ENCODE data around the gene MSH5.
"Not testable (repeated sequence)": the region's sequence is repeated elsewhere in the genome, so short reads cannot be mapped to it uniquely, and the experiment has no call there.

MSH5 gene

GRCh38 chr6:31801031-31801927 lies 61.5 kb downstream of the MSH5 start:
- DNase-seq (ENCODE audit: low spot score): not testable (repeated sequence)

- DNase-seq (ENCODE audit: low spot score): no peak
Measured at GRCh38 chr6:31805939-31806469, 66.2 kb downstream of the MSH5 start.

DNA sequence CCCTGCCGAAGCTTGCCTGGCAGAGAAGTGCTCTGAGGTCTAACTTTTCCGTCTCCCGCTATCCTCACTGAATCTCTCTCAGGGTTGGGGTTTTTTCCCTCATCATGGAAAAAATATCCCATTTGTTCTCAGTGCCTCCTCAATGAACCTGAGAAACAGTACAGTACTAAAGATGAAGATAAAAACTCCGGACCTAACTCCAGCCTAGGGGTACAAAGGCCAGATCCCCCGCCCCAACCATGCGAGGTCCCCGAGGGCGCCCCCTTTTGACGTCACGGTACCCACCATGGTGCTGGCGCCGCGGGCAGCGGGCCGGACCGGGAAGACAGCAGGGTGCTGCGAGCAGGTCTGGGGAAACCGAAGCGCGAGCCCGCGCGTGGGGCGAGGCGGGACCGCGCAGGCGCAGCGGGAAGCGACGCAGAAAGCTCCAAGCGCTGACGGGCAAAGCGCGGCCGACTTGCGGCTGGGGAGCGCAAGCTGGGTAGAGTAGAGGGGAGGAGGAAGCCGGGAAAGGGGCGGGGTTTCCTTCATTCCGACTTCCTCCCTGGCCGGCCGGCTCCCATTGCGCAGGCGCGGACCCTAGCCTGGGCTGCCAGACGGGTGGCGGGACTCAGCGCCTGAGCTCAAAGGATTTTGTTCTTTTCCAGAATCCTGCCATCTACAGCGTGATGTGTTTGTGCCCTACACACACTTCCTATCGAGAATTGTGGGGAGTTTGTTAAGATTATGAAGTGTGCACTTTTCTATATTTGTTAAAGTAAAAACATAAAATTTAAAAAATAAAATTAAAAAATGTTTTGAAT lies 66.9 kb downstream of the MSH5 start, which contains the start of gene LSM2:
Gene LSM2, minus strand, starts transcription at position 497 of the 803 bp plus-strand sequence. Its CDS starts 209 bp downstream, at position 288.
- peak; percentile 98 for DNase-seq (ENCODE audit: low spot score)

GRCh38 chr6:31808599-31808998 lies 68.8 kb downstream of the MSH5 start:
- DNase-seq (ENCODE audit: low spot score): not testable (repeated sequence)

GRCh38 chr6:31811645-31812044 lies 71.8 kb downstream of the MSH5 start:
- DNase-seq (ENCODE audit: low spot score): no peak

Measured in Ammon's horn (tissue), 1 donor.